HepG2 (cell line): Measurements from ENCODE around the gene ZNF831. TPM values are rescaled to one million over a fixed set of nuclear protein-coding genes. Genes with fewer than 3 reads are reported as not detected.

Experiments used
- ATAC-seq: fragments of 200-7000 bp; cut with Tn5 transposase; 3 replicates; pipeline ENCODE4 v1.9.1; 2020; ENCODE audit warnings: mild to moderate bottlenecking, moderate library complexity
- BruUV-seq: library from RNA; stranded (reverse); fragments of 400-500 nt; replicated peaks from 2 replicates; lab custom pipeline; 2021; lab: Mats Ljungman, UMichigan
- CTCF ChIA-PET: fragments of 300-600 bp; formaldehyde crosslinking; extraction: SDS; loops from one replicate; lab custom pipeline; 2021; ENCODE audit warnings: low total read pairs, inconsistent platforms, low intra/inter-chr PET ratio; lab: Yijun Ruan, JAX
- POLR2A ChIA-PET: fragments of 350-600 bp; sonication (Branson Sonifier 250); formaldehyde crosslinking; loops from one replicate; lab custom pipeline; 2020; ENCODE audit warnings: antibody characterized with exemption, inconsistent platforms; lab: Yijun Ruan, JAX
- DNase-seq: peaks from one replicate; pipeline ENCODE4 v3.0.0-alpha.2; 2015; ENCODE audit warnings: low spot score
- FAIRE-seq: peaks from 3 replicates; lab custom pipeline; 2011; peaks lifted over from hg19 to GRCh38; lab: Jason Lieb, UNC
- H2AFZ ChIP-seq: one replicate; pipeline ENCODE4 v1.6.1; 2011; ENCODE audit warnings: low read length, inconsistent platforms
- H3K27ac ChIP-seq: fragments of 300-600 bp; 3 replicates; pipeline ENCODE4 v1.8.0; 2011; ENCODE audit warnings: mixed run types, mild to moderate bottlenecking, mixed read lengths, low read length, inconsistent platforms; ENCODE audit not compliant: insufficient read depth; ENCODE audit errors: extremely low read length
- H3K27me3 ChIP-seq, 2 experiments: fragments of 200-600 bp in 1 of 2; 2 replicates in 1 of 2; 3 replicates in 1 of 2; pipeline versions ENCODE4 v1.6.0 to v1.8.0; 2011; ENCODE audit warnings: low read length in 2 of 2, mild to moderate bottlenecking in 2 of 2, moderate library complexity in 2 of 2, inconsistent platforms in 1 of 2; ENCODE audit not compliant: insufficient read depth in 2 of 2, control insufficient read depth in 1 of 2
- H3K36me3 ChIP-seq, 2 experiments: fragments of 200-600 bp in 1 of 2; replicated peaks in 1 of 2; 2 replicates in 1 of 2; 3 replicates in 1 of 2; pipeline versions ENCODE4 v1.5.1 to v1.8.0; 2011; ENCODE audit warnings: low read length in 2 of 2, inconsistent platforms in 1 of 2; ENCODE audit not compliant: insufficient read depth in 2 of 2, control insufficient read depth in 1 of 2
- H3K4me1 ChIP-seq: 2 replicates; pipeline ENCODE4 v1.5.1; 2012; ENCODE audit warnings: low read length, inconsistent platforms; ENCODE audit not compliant: insufficient read depth
- H3K4me2 ChIP-seq: 2 replicates; pipeline ENCODE4 v1.6.0; 2011; ENCODE audit warnings: low read depth, low read length, inconsistent platforms
- H3K4me3 ChIP-seq, 3 experiments: fragments of 200-600 bp in 1 of 3; sonication (generic), shearing (Covaris generic) in 1 of 3; replicated peaks in 1 of 3; 2 replicates each; pipeline ENCODE4 v1.5.1; 2011 to 2016; ENCODE audit warnings: low read length in 3 of 3, inconsistent platforms in 2 of 3, low read depth in 2 of 3, mild to moderate bottlenecking in 2 of 3, control low read depth in 1 of 3, mixed read lengths in 1 of 3; ENCODE audit not compliant: insufficient read depth in 1 of 3
- H3K79me2 ChIP-seq: one replicate; pipeline ENCODE4 v1.6.1; 2011; ENCODE audit warnings: low read length, inconsistent platforms; ENCODE audit not compliant: insufficient read depth
- H3K9ac ChIP-seq: 2 replicates; pipeline ENCODE4 v1.6.0; 2011; ENCODE audit warnings: mild to moderate bottlenecking, low read depth, low read length, inconsistent platforms; ENCODE audit not compliant: insufficient read depth
- H3K9me3 ChIP-seq: 2 replicates; pipeline ENCODE4 v1.5.1; 2012; ENCODE audit warnings: mild to moderate bottlenecking, low read length
- H4K20me1 ChIP-seq: 2 replicates; pipeline ENCODE4 v1.6.0; 2011; ENCODE audit warnings: inconsistent platforms, mild to moderate bottlenecking, low read length, moderate library complexity; ENCODE audit not compliant: insufficient read depth
- BRD4 ChIP-seq: sonication (generic); formaldehyde crosslinking; IDR thresholded peaks from 2 replicates; pipeline ENCODE4 v1.4.0; 2020; ENCODE audit warnings: missing genetic modification reagents
- SALL1 ChIP-seq: sonication (generic); formaldehyde crosslinking; IDR thresholded peaks from 2 replicates; pipeline ENCODE4 v1.8.0; 2022; ENCODE audit warnings: mild to moderate bottlenecking, missing genetic modification reagents
- U2AF1 ChIP-seq: fragments of 200-400 bp; formaldehyde crosslinking; optimal IDR thresholded peaks from 2 replicates; pipeline ENCODE3; 2017; ENCODE audit warnings: mild to moderate bottlenecking, low read depth, low read length
- ZNF136 ChIP-seq: sonication (generic); formaldehyde crosslinking; IDR thresholded peaks from 2 replicates; pipeline ENCODE4 v1.8.1; 2022; ENCODE audit warnings: low read depth, mild to moderate bottlenecking, moderate library complexity, missing genetic modification reagents
- ZNF550 ChIP-seq: sonication (generic); formaldehyde crosslinking; IDR thresholded peaks from 2 replicates; pipeline ENCODE4 v1.4.0; 2020; ENCODE audit warnings: mild to moderate bottlenecking, missing genetic modification reagents, borderline replicate concordance
- ZNF790 ChIP-seq: sonication (generic); formaldehyde crosslinking; IDR thresholded peaks from 2 replicates; pipeline ENCODE4 v1.8.0; 2022; ENCODE audit warnings: missing genetic modification reagents, mild to moderate bottlenecking, borderline replicate concordance
- WGBS: methylation state at CpG from one replicate; pipeline ENCODE4 v1.1.6; 2017; ENCODE audit warnings: low lambda C conversion rate; 5-methylcytosine and 5-hydroxymethylcytosine counted together
- in situ Hi-C: cut with HindIII; loops from 2 replicates; pipeline ENCODE4 v1.10.0; 2017; ENCODE audit warnings: low pct_unique_long_range_greater_than_20kb; ENCODE audit not compliant: extremely low pct_ligation_motif_present
- intact Hi-C: fragments of 100-400 bp; cut with micrococcal nuclease; formaldehyde crosslinking; loops from one replicate; pipeline ENCODE4 v1.10.0; 2022; ENCODE audit not compliant: unreplicated experiment
- polyA plus RNA-seq, 8 experiments: library from polyadenylated mRNA; depleted of rRNA in 3 of 8; stranded (reverse) in 7 of 8; unstranded in 1 of 8; fragments of >200 nt; fragmentation: Illumina TruSeq in 4 of 8; extraction: Trizol in 4 of 8; gene quantifications; 2 replicates each; pipeline versions ENCODE4 v1.2.1 to v1.2.3, GENCODE V29; 2011 to 2016; ENCODE audit warnings: low read depth in 4 of 8, missing spikeins in 1 of 8, mixed read lengths in 1 of 8; ENCODE audit not compliant: insufficient read depth in 1 of 8
- total RNA-seq, 5 experiments: library from RNA; depleted of rRNA; stranded (reverse); fragments of >200 nt; fragmentation: Illumina TruSeq; extraction: Trizol; gene quantifications; 2 replicates each; pipeline ENCODE4 v1.2.3, GENCODE V29; 2016; ENCODE audit warnings: low read depth in 1 of 5
- TF ChIP-seq, protein P1 (sequence below): sonication (generic); formaldehyde crosslinking; IDR thresholded peaks from 2 replicates; pipeline ENCODE4 v1.9.0; 2021; ENCODE audit warnings: mild to moderate bottlenecking, missing genetic modification reagents
- TF ChIP-seq, protein P2 (sequence below): sonication (generic); formaldehyde crosslinking; IDR thresholded peaks from 2 replicates; pipeline ENCODE4 v1.4.0; 2020; ENCODE audit warnings: missing genetic modification reagents, borderline replicate concordance

The ZNF831 gene
- total and polyA plus RNA-seq, 2 of the 13 experiments (the other 11 are each of a cell fraction or from before 2014, with no cell fraction given), result not detected

DNA sequence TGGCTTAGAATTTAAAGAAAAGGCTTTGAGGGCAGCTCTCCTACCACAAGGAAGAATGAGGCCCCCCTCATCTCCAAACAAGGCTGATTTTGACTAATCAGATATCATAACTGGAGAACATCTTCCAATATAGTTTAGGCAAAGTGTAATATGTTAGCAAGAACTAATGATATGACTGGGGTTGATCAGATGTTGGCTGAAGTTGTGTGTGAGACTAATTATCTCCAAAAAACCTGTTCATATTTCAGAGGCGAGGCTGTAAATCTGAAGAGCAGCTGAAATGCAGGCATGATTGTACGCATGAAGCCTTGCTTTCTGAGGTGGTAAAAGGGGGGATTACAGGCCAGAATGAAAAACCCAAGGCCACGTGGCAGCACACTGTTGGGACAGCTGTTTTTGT is 16.0 kb upstream of the ZNF831 start:
- WGBS, result 45% methylated on average over 3 of the region's 3 CpGs
- no peak for ATAC-seq

More for the DNA sequence above, 16.0 kb upstream of the ZNF831 start:
- Histone ChIP-seq H3K9ac (no peak overlapping the region), H2AFZ (no peak overlapping the region), H3K4me3 (no peak overlapping the region), H3K79me2 (no peaks in the 10 kb centered on the region), H3K27me3 (peaks cover 2 to 44% of the 10 kb centered on the region in 2 experiments; a peak in 4 of 5 replicates), H3K36me3 (no peaks in the 10 kb centered on the region), H3K9me3 (no peaks in the 10 kb centered on the region), H3K4me2 (no peak overlapping the region), H4K20me1 (peaks cover 3% of the 10 kb centered on the region; the same call in 1 of the 2 replicates), H3K4me1 (no peaks in the 10 kb centered on the region), H3K27ac (no peak overlapping the region)
- no peak for DNase-seq
- FAIRE-seq, result no peak
- ChIA-PET CTCF (no interaction called here), POLR2A (no interaction called here)
- BruUV-seq, result no TSS peak
- intact Hi-C loops, result no loop called here
- TF ChIP-seq U2AF1 (no peak), BRD4 (CRISPR knock-in tag) (no peak), ZNF790 (CRISPR knock-in tag) (no peak), ZNF550 (CRISPR knock-in tag) (no peak), SALL1 (no peak), ZNF136 (no peak)
- TF ChIP-seq, protein P1, sequence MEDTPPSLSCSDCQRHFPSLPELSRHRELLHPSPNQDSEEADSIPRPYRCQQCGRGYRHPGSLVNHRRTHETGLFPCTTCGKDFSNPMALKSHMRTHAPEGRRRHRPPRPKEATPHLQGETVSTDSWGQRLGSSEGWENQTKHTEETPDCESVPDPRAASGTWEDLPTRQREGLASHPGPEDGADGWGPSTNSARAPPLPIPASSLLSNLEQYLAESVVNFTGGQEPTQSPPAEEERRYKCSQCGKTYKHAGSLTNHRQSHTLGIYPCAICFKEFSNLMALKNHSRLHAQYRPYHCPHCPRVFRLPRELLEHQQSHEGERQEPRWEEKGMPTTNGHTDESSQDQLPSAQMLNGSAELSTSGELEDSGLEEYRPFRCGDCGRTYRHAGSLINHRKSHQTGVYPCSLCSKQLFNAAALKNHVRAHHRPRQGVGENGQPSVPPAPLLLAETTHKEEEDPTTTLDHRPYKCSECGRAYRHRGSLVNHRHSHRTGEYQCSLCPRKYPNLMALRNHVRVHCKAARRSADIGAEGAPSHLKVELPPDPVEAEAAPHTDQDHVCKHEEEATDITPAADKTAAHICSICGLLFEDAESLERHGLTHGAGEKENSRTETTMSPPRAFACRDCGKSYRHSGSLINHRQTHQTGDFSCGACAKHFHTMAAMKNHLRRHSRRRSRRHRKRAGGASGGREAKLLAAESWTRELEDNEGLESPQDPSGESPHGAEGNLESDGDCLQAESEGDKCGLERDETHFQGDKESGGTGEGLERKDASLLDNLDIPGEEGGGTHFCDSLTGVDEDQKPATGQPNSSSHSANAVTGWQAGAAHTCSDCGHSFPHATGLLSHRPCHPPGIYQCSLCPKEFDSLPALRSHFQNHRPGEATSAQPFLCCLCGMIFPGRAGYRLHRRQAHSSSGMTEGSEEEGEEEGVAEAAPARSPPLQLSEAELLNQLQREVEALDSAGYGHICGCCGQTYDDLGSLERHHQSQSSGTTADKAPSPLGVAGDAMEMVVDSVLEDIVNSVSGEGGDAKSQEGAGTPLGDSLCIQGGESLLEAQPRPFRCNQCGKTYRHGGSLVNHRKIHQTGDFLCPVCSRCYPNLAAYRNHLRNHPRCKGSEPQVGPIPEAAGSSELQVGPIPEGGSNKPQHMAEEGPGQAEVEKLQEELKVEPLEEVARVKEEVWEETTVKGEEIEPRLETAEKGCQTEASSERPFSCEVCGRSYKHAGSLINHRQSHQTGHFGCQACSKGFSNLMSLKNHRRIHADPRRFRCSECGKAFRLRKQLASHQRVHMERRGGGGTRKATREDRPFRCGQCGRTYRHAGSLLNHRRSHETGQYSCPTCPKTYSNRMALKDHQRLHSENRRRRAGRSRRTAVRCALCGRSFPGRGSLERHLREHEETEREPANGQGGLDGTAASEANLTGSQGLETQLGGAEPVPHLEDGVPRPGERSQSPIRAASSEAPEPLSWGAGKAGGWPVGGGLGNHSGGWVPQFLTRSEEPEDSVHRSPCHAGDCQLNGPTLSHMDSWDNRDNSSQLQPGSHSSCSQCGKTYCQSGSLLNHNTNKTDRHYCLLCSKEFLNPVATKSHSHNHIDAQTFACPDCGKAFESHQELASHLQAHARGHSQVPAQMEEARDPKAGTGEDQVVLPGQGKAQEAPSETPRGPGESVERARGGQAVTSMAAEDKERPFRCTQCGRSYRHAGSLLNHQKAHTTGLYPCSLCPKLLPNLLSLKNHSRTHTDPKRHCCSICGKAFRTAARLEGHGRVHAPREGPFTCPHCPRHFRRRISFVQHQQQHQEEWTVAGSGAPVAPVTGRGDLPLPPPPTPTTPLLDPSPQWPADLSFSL (CRISPR knock-in tag), result no peak
- TF ChIP-seq, protein P2, sequence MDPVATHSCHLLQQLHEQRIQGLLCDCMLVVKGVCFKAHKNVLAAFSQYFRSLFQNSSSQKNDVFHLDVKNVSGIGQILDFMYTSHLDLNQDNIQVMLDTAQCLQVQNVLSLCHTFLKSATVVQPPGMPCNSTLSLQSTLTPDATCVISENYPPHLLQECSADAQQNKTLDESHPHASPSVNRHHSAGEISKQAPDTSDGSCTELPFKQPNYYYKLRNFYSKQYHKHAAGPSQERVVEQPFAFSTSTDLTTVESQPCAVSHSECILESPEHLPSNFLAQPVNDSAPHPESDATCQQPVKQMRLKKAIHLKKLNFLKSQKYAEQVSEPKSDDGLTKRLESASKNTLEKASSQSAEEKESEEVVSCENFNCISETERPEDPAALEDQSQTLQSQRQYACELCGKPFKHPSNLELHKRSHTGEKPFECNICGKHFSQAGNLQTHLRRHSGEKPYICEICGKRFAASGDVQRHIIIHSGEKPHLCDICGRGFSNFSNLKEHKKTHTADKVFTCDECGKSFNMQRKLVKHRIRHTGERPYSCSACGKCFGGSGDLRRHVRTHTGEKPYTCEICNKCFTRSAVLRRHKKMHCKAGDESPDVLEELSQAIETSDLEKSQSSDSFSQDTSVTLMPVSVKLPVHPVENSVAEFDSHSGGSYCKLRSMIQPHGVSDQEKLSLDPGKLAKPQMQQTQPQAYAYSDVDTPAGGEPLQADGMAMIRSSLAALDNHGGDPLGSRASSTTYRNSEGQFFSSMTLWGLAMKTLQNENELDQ (CRISPR knock-in tag), result no peak
- in situ Hi-C loops, result no loop called here
